Thyroid gland (tissue), 4 donors: ENCODE measurements around the gene CSTB.

ENCODE experiments used
- POLR2A ChIP-seq, 2 donors: fragments of 450-650 bp; IDR thresholded peaks; one replicate each; pipeline ENCODE4 v1.6.1; 2017; ENCODE audit warnings: antibody characterized with exemption in 2 of 2, mild to moderate bottlenecking in 2 of 2, moderate library complexity in 1 of 2
- TF ChIP-seq, protein P1 (sequence below), 6 experiments: fragments of 200-600 bp in 3 of 6; fragments of 450-650 bp in 3 of 6; sonication (generic) in 3 of 6; IDR thresholded peaks; one replicate each; pipeline ENCODE4 v1.5.1; 2016 to 2019; ENCODE audit warnings: antibody characterized with exemption in 6 of 6, mild to moderate bottlenecking in 2 of 6, inconsistent platforms in 1 of 6, moderate library complexity in 1 of 6

- TF ChIP-seq POLR2A (IDR thresholded peaks at IDR 0.05): no peak
- TF ChIP-seq, protein P1, sequence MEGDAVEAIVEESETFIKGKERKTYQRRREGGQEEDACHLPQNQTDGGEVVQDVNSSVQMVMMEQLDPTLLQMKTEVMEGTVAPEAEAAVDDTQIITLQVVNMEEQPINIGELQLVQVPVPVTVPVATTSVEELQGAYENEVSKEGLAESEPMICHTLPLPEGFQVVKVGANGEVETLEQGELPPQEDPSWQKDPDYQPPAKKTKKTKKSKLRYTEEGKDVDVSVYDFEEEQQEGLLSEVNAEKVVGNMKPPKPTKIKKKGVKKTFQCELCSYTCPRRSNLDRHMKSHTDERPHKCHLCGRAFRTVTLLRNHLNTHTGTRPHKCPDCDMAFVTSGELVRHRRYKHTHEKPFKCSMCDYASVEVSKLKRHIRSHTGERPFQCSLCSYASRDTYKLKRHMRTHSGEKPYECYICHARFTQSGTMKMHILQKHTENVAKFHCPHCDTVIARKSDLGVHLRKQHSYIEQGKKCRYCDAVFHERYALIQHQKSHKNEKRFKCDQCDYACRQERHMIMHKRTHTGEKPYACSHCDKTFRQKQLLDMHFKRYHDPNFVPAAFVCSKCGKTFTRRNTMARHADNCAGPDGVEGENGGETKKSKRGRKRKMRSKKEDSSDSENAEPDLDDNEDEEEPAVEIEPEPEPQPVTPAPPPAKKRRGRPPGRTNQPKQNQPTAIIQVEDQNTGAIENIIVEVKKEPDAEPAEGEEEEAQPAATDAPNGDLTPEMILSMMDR (IDR thresholded peaks at IDR 0.05): no peak
Observed at GRCh38 chr21:43793243-43793642, 17.1 kb upstream of the CSTB start.
